Body of pancreas (tissue), 4 donors: ENCODE measurements around the gene ARHGAP22.

Experiments
- POLR2A ChIP-seq, 3 donors: fragments of 450-650 bp; IDR thresholded peaks; one replicate each; pipeline ENCODE4 v1.6.1; 2016; ENCODE audit warnings: antibody characterized with exemption in 3 of 3, mild to moderate bottlenecking in 2 of 3
- TF ChIP-seq, protein P1 (sequence below), 7 experiments: fragments of 450-650 bp in 4 of 7; fragments of 200-600 bp in 3 of 7; sonication (generic) in 3 of 7; IDR thresholded peaks; one replicate each; pipeline ENCODE4 v1.5.1; 2016 to 2019; ENCODE audit warnings: antibody characterized with exemption in 7 of 7

DNA sequence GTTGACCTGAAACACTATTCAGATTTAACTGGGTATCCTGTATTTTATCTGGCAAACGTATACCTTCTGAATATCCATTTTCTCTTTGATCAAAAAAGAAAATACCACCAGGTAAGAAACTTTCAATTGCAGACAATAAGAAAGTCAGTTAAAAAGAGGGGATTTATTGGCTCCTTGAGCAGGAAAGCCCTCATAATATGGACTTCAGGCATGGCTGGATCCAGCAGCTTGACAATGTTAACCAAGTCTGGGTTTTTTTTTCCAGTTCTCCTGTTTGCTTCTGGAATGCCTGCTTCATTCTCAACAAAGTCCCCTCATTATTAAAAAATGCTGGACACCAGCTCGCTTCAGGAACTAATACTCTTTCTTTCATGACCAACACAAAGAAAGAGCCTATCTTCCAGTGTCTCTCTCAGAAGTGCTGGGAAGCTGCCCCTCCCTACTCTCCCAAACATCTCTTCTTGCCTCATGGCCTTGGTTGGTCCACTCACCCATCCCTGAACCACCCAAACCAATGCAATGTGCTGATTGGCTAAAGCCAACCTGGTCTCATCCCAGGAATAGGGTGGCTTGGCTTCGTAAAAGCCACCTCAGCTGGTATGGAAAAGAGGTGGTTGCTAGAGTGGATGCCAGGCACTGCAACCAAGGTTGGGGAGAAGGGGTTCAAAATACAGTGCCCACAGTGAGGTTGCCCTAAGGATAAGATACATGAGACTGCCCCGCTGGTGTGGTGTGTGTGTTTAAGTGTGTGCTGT, 49.2 kb upstream of the ARHGAP22 start:
- TF ChIP-seq, protein P1, sequence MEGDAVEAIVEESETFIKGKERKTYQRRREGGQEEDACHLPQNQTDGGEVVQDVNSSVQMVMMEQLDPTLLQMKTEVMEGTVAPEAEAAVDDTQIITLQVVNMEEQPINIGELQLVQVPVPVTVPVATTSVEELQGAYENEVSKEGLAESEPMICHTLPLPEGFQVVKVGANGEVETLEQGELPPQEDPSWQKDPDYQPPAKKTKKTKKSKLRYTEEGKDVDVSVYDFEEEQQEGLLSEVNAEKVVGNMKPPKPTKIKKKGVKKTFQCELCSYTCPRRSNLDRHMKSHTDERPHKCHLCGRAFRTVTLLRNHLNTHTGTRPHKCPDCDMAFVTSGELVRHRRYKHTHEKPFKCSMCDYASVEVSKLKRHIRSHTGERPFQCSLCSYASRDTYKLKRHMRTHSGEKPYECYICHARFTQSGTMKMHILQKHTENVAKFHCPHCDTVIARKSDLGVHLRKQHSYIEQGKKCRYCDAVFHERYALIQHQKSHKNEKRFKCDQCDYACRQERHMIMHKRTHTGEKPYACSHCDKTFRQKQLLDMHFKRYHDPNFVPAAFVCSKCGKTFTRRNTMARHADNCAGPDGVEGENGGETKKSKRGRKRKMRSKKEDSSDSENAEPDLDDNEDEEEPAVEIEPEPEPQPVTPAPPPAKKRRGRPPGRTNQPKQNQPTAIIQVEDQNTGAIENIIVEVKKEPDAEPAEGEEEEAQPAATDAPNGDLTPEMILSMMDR (IDR thresholded peaks at IDR 0.05) = no peak
- no peak for TF ChIP-seq POLR2A (IDR thresholded peaks at IDR 0.05)
